ENCODE measurements around the gene TRIM17.

The TRIM17 gene

GRCh38 chr1:228453022-228453560, 36.4 kb upstream of the TRIM17 start:
- no peak overlapping the region; the same call in 1 of the 2 replicates for H2AFZ ChIP-seq (ENCODE audit: low read depth, low read length)
- no peak overlapping the region for H3K27ac ChIP-seq (ENCODE audit: low read length)
- no peaks in the 10 kb centered on the region for H4K20me1 ChIP-seq (ENCODE audit: insufficient read depth, low read length)
- no peak for DNase-seq
- H3K9me3 ChIP-seq (ENCODE audit: insufficient read depth, low read length, severe bottlenecking), result no peaks in the 10 kb centered on the region
- no peak overlapping the region for H3K4me3 ChIP-seq (ENCODE audit: low read depth in 1 of 2, low read length in 2 of 2)
- H3K4me2 ChIP-seq (ENCODE audit: insufficient read depth, low read length), result no peak overlapping the region
- no peak for TF ChIP-seq CTCF (IDR thresholded peaks at IDR 0.05; ENCODE audit: borderline replicate concordance, extremely low read depth, low read length, poor library complexity, severe bottlenecking)
- TF ChIP-seq EZH2 (IDR thresholded peaks at IDR 0.05; ENCODE audit: borderline replicate concordance, low read depth, low read length, severe bottlenecking), result no peak
- ATAC-seq (ENCODE audit: insufficient read depth, low read depth), result no peak
- H3K36me3 ChIP-seq (ENCODE audit: insufficient read depth, low read length), result no peaks in the 10 kb centered on the region
- no peaks in the 10 kb centered on the region for H3K27me3 ChIP-seq (ENCODE audit: insufficient read depth, low read length, poor library complexity)
- H3K79me2 ChIP-seq (ENCODE audit: insufficient read depth, low read length), result no peaks in the 10 kb centered on the region
- no peak overlapping the region for H3K9ac ChIP-seq (ENCODE audit: low read depth, low read length)
- H3K4me1 ChIP-seq (ENCODE audit: insufficient read depth, low read length), result no peaks in the 10 kb centered on the region

GRCh38 chr1:228452194-228453021, 35.7 kb upstream of the TRIM17 start:
- Histone ChIP-seq H2AFZ (ENCODE audit: low read depth, low read length) (no peak overlapping the region), H3K4me3 (ENCODE audit: low read depth in 1 of 2, low read length in 2 of 2) (no peak overlapping the region), H3K9me3 (ENCODE audit: insufficient read depth, low read length, severe bottlenecking) (no peaks in the 10 kb centered on the region), H4K20me1 (ENCODE audit: insufficient read depth, low read length) (no peaks in the 10 kb centered on the region), H3K79me2 (ENCODE audit: insufficient read depth, low read length) (no peaks in the 10 kb centered on the region), H3K27me3 (ENCODE audit: insufficient read depth, low read length, poor library complexity) (no peaks in the 10 kb centered on the region), H3K9ac (ENCODE audit: low read depth, low read length) (no peak overlapping the region), H3K4me2 (ENCODE audit: insufficient read depth, low read length) (no peak overlapping the region), H3K4me1 (ENCODE audit: insufficient read depth, low read length) (no peaks in the 10 kb centered on the region), H3K27ac (ENCODE audit: low read length) (no peak overlapping the region), H3K36me3 (ENCODE audit: insufficient read depth, low read length) (no peaks in the 10 kb centered on the region)
- DNase-seq, result no peak
- TF ChIP-seq EZH2 (IDR thresholded peaks at IDR 0.05; ENCODE audit: borderline replicate concordance, low read depth, low read length, severe bottlenecking), result no peak
- no peak for TF ChIP-seq CTCF (IDR thresholded peaks at IDR 0.05; ENCODE audit: borderline replicate concordance, extremely low read depth, low read length, poor library complexity, severe bottlenecking)
- no peak for ATAC-seq (ENCODE audit: insufficient read depth, low read depth)

GRCh38 chr1:228450200-228450599, 33.5 kb upstream of the TRIM17 start:
- no peak overlapping the region for H3K27ac ChIP-seq (ENCODE audit: low read length)
- no peak overlapping the region for H3K9ac ChIP-seq (ENCODE audit: low read depth, low read length)
- no peaks in the 10 kb centered on the region for H3K9me3 ChIP-seq (ENCODE audit: insufficient read depth, low read length, severe bottlenecking)
- no peaks in the 10 kb centered on the region for H4K20me1 ChIP-seq (ENCODE audit: insufficient read depth, low read length)
- H3K36me3 ChIP-seq (ENCODE audit: insufficient read depth, low read length), result no peaks in the 10 kb centered on the region
- ATAC-seq (ENCODE audit: insufficient read depth, low read depth) (no peak), DNase-seq (no peak)
- TF ChIP-seq CTCF (IDR thresholded peaks at IDR 0.05; ENCODE audit: borderline replicate concordance, extremely low read depth, low read length, poor library complexity, severe bottlenecking), result no peak
- TF ChIP-seq EZH2 (IDR thresholded peaks at IDR 0.05; ENCODE audit: borderline replicate concordance, low read depth, low read length, severe bottlenecking), result no peak
- H3K4me3 ChIP-seq (ENCODE audit: low read depth in 1 of 2, low read length in 2 of 2), result no peak overlapping the region
- no peaks in the 10 kb centered on the region for H3K79me2 ChIP-seq (ENCODE audit: insufficient read depth, low read length)
- H3K4me1 ChIP-seq (ENCODE audit: insufficient read depth, low read length), result no peaks in the 10 kb centered on the region
- H3K4me2 ChIP-seq (ENCODE audit: insufficient read depth, low read length), result no peak overlapping the region
- H3K27me3 ChIP-seq (ENCODE audit: insufficient read depth, low read length, poor library complexity), result no peaks in the 10 kb centered on the region
- no peak overlapping the region for H2AFZ ChIP-seq (ENCODE audit: low read depth, low read length)
